ENCODE data around the gene PROCA1. TPM values are rescaled to one million over a fixed set of nuclear protein-coding genes. Genes with fewer than 3 reads are reported as not detected.

The PROCA1 gene
- total RNA-seq, 1 donor from 2014 or later = 12.5 TPM

DNA sequence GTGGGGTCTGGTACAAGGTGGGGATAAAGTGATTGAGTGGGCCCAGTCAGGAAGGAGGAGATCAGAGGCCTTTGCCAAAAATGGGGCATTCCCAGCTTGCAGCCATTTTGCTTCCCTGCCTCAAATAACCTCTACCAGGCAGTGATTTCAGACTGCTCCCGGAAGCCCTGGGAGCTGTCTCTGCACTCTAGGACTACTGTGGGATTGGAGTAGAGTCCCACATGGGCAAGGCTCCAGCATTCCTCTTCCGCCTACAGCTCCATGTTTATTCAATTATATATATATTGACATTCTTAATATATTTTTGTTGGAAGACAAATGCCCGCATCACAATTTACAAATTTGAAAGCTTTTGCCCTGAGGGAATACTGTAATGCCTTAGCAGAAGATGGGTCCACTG is 36.2 kb downstream of the PROCA1 start:
- Histone ChIP-seq H3K79me2 (ENCODE audit: low read depth) (peaks cover under 1% of the 10 kb centered on the region), H3K4me3 (no peak overlapping the region), H3K4me2 (no peak overlapping the region), H3K27ac (no peak overlapping the region), H2AFZ (replicated peaks) (no peak overlapping the region), H3K36me3 (peaks cover 9% of the 10 kb centered on the region), H4K20me1 (ENCODE audit: low read depth) (peaks cover under 1% of the 10 kb centered on the region), H3K27me3 (no peaks in the 10 kb centered on the region), H3K4me1 (no peaks in the 10 kb centered on the region), H3F3A (ENCODE audit: low read depth) (no peaks in the 10 kb centered on the region), H3K9ac (no peak overlapping the region), H3K9me3 (ENCODE audit: low read depth) (no peaks in the 10 kb centered on the region)
- TF ChIP-seq, protein P1, sequence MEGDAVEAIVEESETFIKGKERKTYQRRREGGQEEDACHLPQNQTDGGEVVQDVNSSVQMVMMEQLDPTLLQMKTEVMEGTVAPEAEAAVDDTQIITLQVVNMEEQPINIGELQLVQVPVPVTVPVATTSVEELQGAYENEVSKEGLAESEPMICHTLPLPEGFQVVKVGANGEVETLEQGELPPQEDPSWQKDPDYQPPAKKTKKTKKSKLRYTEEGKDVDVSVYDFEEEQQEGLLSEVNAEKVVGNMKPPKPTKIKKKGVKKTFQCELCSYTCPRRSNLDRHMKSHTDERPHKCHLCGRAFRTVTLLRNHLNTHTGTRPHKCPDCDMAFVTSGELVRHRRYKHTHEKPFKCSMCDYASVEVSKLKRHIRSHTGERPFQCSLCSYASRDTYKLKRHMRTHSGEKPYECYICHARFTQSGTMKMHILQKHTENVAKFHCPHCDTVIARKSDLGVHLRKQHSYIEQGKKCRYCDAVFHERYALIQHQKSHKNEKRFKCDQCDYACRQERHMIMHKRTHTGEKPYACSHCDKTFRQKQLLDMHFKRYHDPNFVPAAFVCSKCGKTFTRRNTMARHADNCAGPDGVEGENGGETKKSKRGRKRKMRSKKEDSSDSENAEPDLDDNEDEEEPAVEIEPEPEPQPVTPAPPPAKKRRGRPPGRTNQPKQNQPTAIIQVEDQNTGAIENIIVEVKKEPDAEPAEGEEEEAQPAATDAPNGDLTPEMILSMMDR (IDR thresholded peaks at IDR 0.05) = no peak
- TF ChIP-seq EZH2phosphoT487 (IDR thresholded peaks at IDR 0.05) = no peak
- TF ChIP-seq EZH2 (IDR thresholded peaks at IDR 0.05) = no peak
- DNase-seq (ENCODE audit: low spot score) = no peak
- Mint-ChIP-seq H3K36me3 (peaks cover 37% of the 10 kb centered on the region), H3K27me3 (ENCODE audit: insufficient read depth, low read depth) (no peaks in the 10 kb centered on the region), H3K9me3 (no peaks in the 10 kb centered on the region), H3K4me3 (no peak overlapping the region), H3K27ac (no peak overlapping the region), H3K4me1 (no peaks in the 10 kb centered on the region)

DNA sequence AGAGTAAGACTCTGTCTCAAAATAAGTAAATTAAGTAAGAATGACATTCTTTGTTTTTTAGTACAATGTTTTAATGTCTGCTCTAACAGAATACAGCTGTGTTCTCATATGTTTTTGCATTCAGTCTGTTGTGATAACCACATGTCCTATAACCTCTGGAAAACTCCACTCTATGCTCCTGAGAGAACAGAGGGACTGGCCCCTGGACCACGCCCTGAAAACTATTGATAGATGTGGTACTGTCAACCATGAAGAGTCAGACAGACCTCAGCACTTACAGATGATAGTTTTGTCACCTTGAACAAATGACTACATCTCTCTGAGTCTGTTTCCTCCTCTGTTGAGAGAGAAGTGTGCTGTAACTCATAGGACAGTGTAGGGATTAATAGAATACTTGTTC is 41.8 kb downstream of the PROCA1 start:
- no peak overlapping the region for H3K27ac ChIP-seq
- H3K4me1 ChIP-seq = no peaks in the 10 kb centered on the region
- H3K9me3 ChIP-seq (ENCODE audit: low read depth) = no peaks in the 10 kb centered on the region
- H3K4me2 ChIP-seq = no peak overlapping the region
- peaks cover 9% of the 10 kb centered on the region for H3K36me3 ChIP-seq
- H3K79me2 ChIP-seq (ENCODE audit: low read depth) = peaks cover 53% of the 10 kb centered on the region
- no peaks in the 10 kb centered on the region for H3K9me3 Mint-ChIP-seq
- peak overlapping the region; percentile 18 for H3K4me3 Mint-ChIP-seq
- no peaks in the 10 kb centered on the region for H3K27me3 ChIP-seq
- no peaks in the 10 kb centered on the region for H3K27me3 Mint-ChIP-seq (ENCODE audit: insufficient read depth, low read depth)
- no peak for DNase-seq (ENCODE audit: low spot score)
- H3K4me3 ChIP-seq = no peak overlapping the region
- H3K27ac Mint-ChIP-seq = no peak overlapping the region
- peaks cover 25% of the 10 kb centered on the region for H4K20me1 ChIP-seq (ENCODE audit: low read depth)
- peaks cover 46% of the 10 kb centered on the region for H3K36me3 Mint-ChIP-seq
- H3F3A ChIP-seq (ENCODE audit: low read depth) = peaks cover 4% of the 10 kb centered on the region
- H3K4me1 Mint-ChIP-seq = peaks cover 15% of the 10 kb centered on the region
- TF ChIP-seq EZH2phosphoT487 (IDR thresholded peaks at IDR 0.05) = no peak
- no peak overlapping the region for H3K9ac ChIP-seq
- H2AFZ ChIP-seq (replicated peaks) = no peak overlapping the region

GRCh38 chr17:28667870-28668269 is 43.8 kb downstream of the PROCA1 start:
- Histone ChIP-seq H3K4me1 (peaks cover 7% of the 10 kb centered on the region), H3K36me3 (peaks cover 5% of the 10 kb centered on the region), H2AFZ (replicated peaks) (no peak overlapping the region), H3K4me2 (no peak overlapping the region), H3K27me3 (no peaks in the 10 kb centered on the region), H3K79me2 (ENCODE audit: low read depth) (peaks cover 74% of the 10 kb centered on the region), H3K9me3 (ENCODE audit: low read depth) (no peaks in the 10 kb centered on the region), H3F3A (ENCODE audit: low read depth) (peaks cover 4% of the 10 kb centered on the region), H4K20me1 (ENCODE audit: low read depth) (peaks cover 25% of the 10 kb centered on the region), H3K4me3 (no peak overlapping the region), H3K27ac (no peak overlapping the region), H3K9ac (no peak overlapping the region)
- TF ChIP-seq EZH2phosphoT487 (IDR thresholded peaks at IDR 0.05) = no peak
- H3K27ac Mint-ChIP-seq = no peak overlapping the region
- peaks cover 28% of the 10 kb centered on the region for H3K36me3 Mint-ChIP-seq
- no peak for DNase-seq (ENCODE audit: low spot score)
- H3K27me3 Mint-ChIP-seq (ENCODE audit: insufficient read depth, low read depth) = no peaks in the 10 kb centered on the region
- no peak overlapping the region for H3K4me3 Mint-ChIP-seq
- H3K9me3 Mint-ChIP-seq = no peaks in the 10 kb centered on the region
- peaks cover 26% of the 10 kb centered on the region for H3K4me1 Mint-ChIP-seq

DNA sequence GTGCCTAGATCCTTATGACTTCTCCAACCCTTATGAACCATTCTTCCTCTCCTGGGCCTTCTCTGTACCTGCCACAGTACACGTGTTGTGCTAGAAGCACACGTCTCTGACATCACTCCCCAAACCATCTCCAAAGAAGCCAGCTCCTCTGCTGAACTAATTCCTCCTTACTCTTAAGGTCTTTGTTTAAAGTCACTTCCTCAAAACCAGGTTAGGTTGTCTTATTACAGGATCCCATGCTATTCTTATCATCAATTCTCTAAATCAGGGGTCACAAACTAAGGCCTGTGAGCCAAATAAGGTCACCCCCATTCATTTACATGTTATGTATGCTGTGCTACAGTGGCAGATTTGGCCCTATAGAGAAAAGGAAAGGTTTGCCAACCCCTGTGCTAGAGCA is 45.7 kb downstream of the PROCA1 start:
- no peak for TF ChIP-seq EZH2 (IDR thresholded peaks at IDR 0.05)
- TF ChIP-seq EZH2phosphoT487 (IDR thresholded peaks at IDR 0.05) = no peak
- TF ChIP-seq, protein P1 (IDR thresholded peaks at IDR 0.05) = no peak
- no peak for DNase-seq (ENCODE audit: low spot score)
- no peak overlapping the region for H3K27ac ChIP-seq
- H3K27ac Mint-ChIP-seq = no peak overlapping the region
- H3K4me1 Mint-ChIP-seq = peaks cover 30% of the 10 kb centered on the region
- peaks cover 8% of the 10 kb centered on the region for H3K4me1 ChIP-seq
- no peak overlapping the region for H3K4me2 ChIP-seq
- peaks cover 89% of the 10 kb centered on the region for H3K79me2 ChIP-seq (ENCODE audit: low read depth)
- peaks cover 2% of the 10 kb centered on the region for H3K27me3 Mint-ChIP-seq (ENCODE audit: insufficient read depth, low read depth)
- H3K27me3 ChIP-seq = no peaks in the 10 kb centered on the region
- H3F3A ChIP-seq (ENCODE audit: low read depth) = peaks cover 6% of the 10 kb centered on the region
- no peak overlapping the region for H3K4me3 Mint-ChIP-seq
- H3K4me3 ChIP-seq = no peak overlapping the region
- H3K9me3 Mint-ChIP-seq = no peaks in the 10 kb centered on the region
- H2AFZ ChIP-seq (replicated peaks) = no peak overlapping the region
- no peaks in the 10 kb centered on the region for H3K36me3 ChIP-seq
- peaks cover 25% of the 10 kb centered on the region for H3K36me3 Mint-ChIP-seq
- H3K9me3 ChIP-seq (ENCODE audit: low read depth) = no peaks in the 10 kb centered on the region
- H3K9ac ChIP-seq = no peak overlapping the region
- H4K20me1 ChIP-seq (ENCODE audit: low read depth) = peaks cover 28% of the 10 kb centered on the region
